ENCODE data around the gene DLG2. TPM values are rescaled to one million over a fixed set of nuclear protein-coding genes. Genes with fewer than 3 reads are reported as not detected.

DLG2 gene
- total and polyA plus RNA-seq, 2 of the 4 experiments (the other 2 are of a cell fraction) = 0.31 to 0.36 TPM

DNA sequence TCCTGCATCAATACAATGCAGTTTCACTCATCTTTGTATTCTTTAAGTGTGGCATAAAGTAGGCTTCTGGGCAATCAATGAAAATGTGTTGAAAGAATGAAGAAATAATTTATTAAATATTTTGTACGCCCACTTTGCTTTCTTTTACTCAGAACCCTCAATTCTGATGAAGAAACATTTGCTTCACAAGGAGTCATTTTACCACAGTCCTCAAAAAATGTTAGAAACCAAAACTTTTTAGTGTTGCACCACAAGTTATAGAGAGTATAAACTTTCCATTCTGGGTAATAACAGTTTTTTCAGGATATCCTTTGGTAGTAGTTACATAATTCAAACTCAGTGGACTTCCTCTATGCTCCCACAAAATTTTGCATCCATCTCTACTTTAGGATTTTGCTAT, 360.5 kb downstream of the DLG2 start:
- Histone ChIP-seq H3K14ac (replicated peaks; ENCODE audit: low read depth, low read length) (no peak overlapping the region), H2BK5ac (ENCODE audit: low read depth, low read length, poor library complexity, severe bottlenecking) (no peak overlapping the region), H3K4ac (ENCODE audit: low read depth, low read length) (no peak overlapping the region), H4K5ac (ENCODE audit: low read depth, low read length) (no peak overlapping the region), H3K79me1 (ENCODE audit: low read depth in 1 of 2, low read length in 2 of 2) (no peaks in the 10 kb centered on the region), H3K9me1 (ENCODE audit: insufficient read depth, low read length) (no peaks in the 10 kb centered on the region), H3K23ac (ENCODE audit: low read depth, low read length) (no peak overlapping the region), H3K56ac (ENCODE audit: extremely low read depth, insufficient read depth, low read length) (no peak overlapping the region), H3K36me3 (ENCODE audit: control insufficient read depth, insufficient read depth, low read length) (no peaks in the 10 kb centered on the region), H2AK9ac (replicated peaks; ENCODE audit: low read depth, low read length, poor library complexity) (no peak overlapping the region), H3K4me2 (ENCODE audit: low read depth, low read length) (no peak overlapping the region), H2AK5ac (ENCODE audit: low read depth, low read length) (no peak overlapping the region), H3K9me3 (ENCODE audit: control insufficient read depth, insufficient read depth, low read length) (peaks cover 6% of the 10 kb centered on the region; the same call in 1 of the 2 replicates), H4K20me1 (ENCODE audit: insufficient read depth, low read length) (no peaks in the 10 kb centered on the region), H4K8ac (ENCODE audit: low read depth in 2 of 2, low read length in 2 of 2) (no peak overlapping the region), H4K91ac (ENCODE audit: insufficient read depth, low read depth, low read length) (no peak overlapping the region), H3K9ac (ENCODE audit: low read depth, low read length) (no peak overlapping the region), H2AFZ (replicated peaks; ENCODE audit: low read length, poor library complexity) (no peak overlapping the region), H2BK15ac (ENCODE audit: low read depth, low read length) (no peak overlapping the region), H2BK120ac (ENCODE audit: low read depth, low read length) (no peak overlapping the region), H3K27ac (ENCODE audit: insufficient read depth, low read length) (no peak overlapping the region), H3K27me3 (ENCODE audit: control insufficient read depth, insufficient read depth, low read length) (no peaks in the 10 kb centered on the region), H3K4me3 (ENCODE audit: insufficient read depth, low read depth, low read length) (no peak overlapping the region), H3K4me1 (ENCODE audit: control insufficient read depth, insufficient read depth, low read length) (no peaks in the 10 kb centered on the region), H2BK20ac (ENCODE audit: low read depth, low read length) (no peak overlapping the region), H3K18ac (ENCODE audit: low read depth, low read length) (no peak overlapping the region)
- in situ Hi-C loops (cut with MboI; ENCODE audit: low sequenced_read_pairs) = no loop called here
- intact Hi-C loops (cut with micrococcal nuclease) = no loop called here
- ChIA-PET CTCF (no interaction called here), POLR2A (ENCODE audit: unreplicated experiment) (no interaction called here)
- dilution Hi-C loops (cut with HindIII; ENCODE audit: low sequenced_read_pairs, unreplicated experiment) = no loop called here
- no peak for ATAC-seq (ENCODE audit: low read depth)
- no TSS peak for BruUV-seq (replicated peaks)
- DNase-seq = no peak
- TF ChIP-seq RCOR1 (IDR thresholded peaks at IDR 0.05; ENCODE audit: insufficient replicate concordance, low read length) (no peak), BHLHE40 (IDR thresholded peaks at IDR 0.05; ENCODE audit: low read depth, low read length) (no peak), SMC3 (IDR thresholded peaks at IDR 0.05; ENCODE audit: low read depth, low read length) (no peak), CTCF (conservative IDR thresholded peaks at IDR 0.05; ENCODE audit: low read depth, low read length) (no peak), USF2 (IDR thresholded peaks at IDR 0.05; ENCODE audit: low read depth, low read length) (no peak), FOS (IDR thresholded peaks at IDR 0.05; ENCODE audit: low read depth, low read length) (no peak), NFE2L2 (IDR thresholded peaks at IDR 0.05; ENCODE audit: low read depth, low read length) (no peak), RAD21 (IDR thresholded peaks at IDR 0.05; ENCODE audit: low read length) (no peak), MXI1 (IDR thresholded peaks at IDR 0.05; ENCODE audit: borderline replicate concordance, low read depth, low read length) (no peak)
- WGBS, 2 experiments (ENCODE audit: extremely low coverage in 2 of 2, insufficient read length in 1 of 2) = no CpG with 5 or more reads among the region's 1 CpG

Measured in IMR-90 (cell line).